GM12872 (cell line): ENCODE results near the gene ICAM2.
A peak's percentile ranks its signal among the peaks of the same experiment; 100 is the strongest.

Experiments used
- TF ChIP-seq, protein P1 (sequence below): IDR thresholded peaks from 3 replicates; pipeline ENCODE4 v1.5.1; 2011; ENCODE audit warnings: low read depth, mild to moderate bottlenecking, low read length, moderate library complexity; ENCODE audit not compliant: insufficient read depth

The ICAM2 gene

DNA sequence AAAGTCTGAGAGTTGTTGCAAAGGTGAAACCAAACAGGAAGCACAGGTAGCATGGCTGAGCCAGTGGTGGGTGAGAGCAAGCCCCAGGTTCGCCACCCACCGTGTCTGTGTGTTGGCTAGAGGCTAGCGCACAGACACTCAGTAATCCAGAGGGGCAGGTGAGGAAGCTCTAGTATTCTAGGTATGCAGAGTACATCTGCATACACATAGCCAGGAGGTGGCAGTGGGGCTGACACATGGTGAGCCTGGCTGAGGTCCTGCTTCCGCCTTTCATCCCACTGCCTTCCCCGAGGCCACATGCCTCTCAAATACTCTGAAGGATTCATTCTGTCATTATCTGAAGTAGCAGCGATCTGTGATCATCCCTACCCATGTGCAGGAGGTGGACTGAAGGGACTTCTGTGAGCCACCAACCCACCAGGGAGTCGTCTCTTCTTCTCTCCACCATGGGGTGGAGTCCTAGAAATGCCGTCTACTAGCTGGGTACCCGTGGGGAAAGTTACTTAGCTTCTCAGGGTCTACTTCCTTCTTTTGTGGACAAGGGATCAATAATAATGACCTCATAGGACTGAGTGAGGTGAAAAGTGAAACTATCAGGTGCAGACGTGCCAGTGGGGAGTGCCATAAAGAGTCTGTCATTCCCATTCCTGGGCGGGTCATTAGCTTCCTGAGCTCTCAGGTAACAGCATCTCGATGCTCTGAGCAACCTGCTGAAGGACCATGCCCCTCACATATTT, 36.0 kb upstream of the ICAM2 start:
- TF ChIP-seq, protein P1, sequence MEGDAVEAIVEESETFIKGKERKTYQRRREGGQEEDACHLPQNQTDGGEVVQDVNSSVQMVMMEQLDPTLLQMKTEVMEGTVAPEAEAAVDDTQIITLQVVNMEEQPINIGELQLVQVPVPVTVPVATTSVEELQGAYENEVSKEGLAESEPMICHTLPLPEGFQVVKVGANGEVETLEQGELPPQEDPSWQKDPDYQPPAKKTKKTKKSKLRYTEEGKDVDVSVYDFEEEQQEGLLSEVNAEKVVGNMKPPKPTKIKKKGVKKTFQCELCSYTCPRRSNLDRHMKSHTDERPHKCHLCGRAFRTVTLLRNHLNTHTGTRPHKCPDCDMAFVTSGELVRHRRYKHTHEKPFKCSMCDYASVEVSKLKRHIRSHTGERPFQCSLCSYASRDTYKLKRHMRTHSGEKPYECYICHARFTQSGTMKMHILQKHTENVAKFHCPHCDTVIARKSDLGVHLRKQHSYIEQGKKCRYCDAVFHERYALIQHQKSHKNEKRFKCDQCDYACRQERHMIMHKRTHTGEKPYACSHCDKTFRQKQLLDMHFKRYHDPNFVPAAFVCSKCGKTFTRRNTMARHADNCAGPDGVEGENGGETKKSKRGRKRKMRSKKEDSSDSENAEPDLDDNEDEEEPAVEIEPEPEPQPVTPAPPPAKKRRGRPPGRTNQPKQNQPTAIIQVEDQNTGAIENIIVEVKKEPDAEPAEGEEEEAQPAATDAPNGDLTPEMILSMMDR, result 0 out of 3 replicates have a peak, but pooled peaks have one; percentile 6

DNA sequence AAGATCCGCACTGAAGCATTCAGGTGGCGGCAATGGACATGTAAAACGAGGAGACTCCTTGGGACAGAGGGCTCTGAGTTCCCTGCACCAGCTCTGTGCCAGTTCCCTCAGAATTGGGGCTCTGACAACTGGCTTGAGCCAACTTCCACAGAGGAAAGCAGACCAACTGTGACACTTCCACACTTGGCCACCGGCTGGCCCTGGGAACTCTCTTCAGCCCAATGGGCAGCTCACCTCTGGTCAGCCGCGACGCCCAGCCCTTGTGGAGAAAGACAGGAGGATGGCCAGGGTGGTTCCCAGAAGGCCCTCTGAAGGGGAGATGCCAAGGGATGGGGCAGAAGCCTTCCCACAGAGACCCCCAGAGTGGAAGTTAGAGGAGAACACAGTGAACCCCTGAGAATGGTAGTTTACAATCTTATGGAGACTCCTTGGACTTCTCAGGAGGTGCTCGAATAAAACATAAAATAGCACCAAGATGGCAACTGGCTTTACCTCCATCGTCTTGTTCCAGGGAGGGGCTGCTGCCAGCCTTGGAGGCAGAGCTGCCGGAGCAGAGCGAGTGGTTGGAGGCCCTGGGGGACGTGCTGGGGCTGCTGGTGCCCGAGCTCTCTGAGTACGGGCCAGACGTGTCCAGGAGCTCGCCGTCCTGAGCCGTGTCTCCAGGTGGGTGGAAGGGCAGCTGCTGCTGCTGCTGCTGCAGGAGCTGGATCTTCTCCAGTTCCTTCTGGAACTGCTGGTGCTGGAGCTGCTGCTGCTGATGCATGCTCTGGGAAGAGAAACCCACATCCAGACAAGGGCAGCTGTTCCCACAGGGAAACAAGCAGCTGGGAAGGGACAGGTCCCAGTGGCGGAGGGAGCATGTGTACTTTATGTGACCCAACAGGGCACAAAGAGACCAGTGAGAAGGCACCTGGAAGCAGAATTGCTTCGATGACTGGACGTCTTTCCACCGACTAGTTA, 35.0 kb upstream of the ICAM2 start:
- TF ChIP-seq, protein P1, result 0 out of 3 replicates have a peak, but pooled peaks have one; percentile 8

DNA sequence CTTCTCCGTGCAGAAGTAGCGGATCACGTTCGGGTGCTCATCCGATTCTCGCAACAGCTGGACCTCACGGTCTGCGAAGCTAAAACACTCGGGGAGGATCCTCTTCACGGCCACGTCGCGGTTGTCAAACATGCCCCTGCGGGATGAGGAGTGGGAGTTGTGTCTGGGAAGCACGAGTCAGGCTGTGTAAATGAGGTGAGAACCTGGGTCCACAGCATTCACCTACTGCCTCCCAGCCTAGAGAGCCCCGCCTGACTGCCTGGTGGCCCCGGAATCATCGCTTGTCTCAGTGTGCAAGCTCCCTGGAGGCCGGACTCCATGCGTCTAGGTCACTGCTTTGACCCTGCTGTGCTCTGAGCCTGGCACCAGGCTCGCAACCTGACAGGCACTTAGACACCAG, 33.9 kb upstream of the ICAM2 start:
- TF ChIP-seq, protein P1, result no peak

DNA sequence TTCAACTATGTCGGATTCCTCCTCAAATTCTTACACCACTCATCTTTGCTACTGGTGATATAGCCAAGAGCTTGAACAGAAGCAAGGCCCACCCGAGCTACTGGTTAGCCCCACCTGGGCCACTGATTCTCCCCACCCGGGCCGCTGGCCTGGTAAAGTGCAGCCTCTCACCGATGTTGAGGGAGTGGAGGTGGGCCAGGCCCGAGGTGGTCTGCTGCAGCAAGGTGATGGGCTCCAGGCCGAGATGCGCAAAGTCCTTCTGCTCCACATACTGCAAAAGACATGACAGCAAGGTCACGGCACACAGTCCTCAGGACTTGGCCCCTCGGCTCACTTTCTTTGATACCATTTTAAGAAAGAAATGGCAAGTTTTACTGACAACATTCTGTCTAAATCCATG, 32.7 kb upstream of the ICAM2 start:
- TF ChIP-seq, protein P1, result no peak

DNA sequence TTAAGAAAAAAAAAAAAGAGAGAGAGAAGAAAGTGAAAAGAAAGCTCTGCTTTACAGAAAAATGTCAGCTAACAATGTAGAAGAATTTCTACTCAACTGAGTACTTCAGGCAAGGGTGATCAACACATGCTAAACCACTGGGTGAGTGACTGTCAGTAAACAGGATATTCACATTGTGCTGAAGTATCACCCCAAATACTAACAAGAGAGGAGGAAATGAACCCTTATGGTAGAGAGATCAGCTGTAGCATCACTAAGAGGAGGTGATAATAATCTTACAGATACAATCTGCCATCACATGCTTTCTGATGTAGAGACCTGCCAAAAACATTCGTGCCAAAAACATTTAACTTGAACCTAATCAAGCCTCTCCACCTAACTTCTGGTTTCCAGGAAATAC, 30.7 kb upstream of the ICAM2 start:
- TF ChIP-seq, protein P1, result no peak

DNA sequence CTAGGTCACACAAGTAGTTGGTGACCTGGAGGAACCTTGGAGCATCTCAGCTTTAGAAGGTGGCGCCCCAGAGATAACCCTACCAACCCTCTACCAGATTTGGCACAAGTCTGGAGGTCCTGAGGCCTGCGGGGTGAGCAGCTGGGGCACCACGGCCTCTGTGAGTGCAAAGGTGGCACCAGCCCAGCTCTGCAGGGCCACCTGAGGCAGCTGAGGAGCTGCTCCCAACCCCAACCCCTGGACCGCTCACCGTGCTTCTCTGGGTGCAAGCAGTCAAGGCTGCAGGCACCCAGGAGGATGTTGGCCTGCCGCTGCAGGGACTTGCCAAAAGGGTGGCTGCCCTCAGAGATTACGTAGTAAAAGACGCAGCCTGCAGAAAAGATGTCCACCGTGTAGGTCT, 28.4 kb upstream of the ICAM2 start:
- TF ChIP-seq, protein P1, result no peak

DNA sequence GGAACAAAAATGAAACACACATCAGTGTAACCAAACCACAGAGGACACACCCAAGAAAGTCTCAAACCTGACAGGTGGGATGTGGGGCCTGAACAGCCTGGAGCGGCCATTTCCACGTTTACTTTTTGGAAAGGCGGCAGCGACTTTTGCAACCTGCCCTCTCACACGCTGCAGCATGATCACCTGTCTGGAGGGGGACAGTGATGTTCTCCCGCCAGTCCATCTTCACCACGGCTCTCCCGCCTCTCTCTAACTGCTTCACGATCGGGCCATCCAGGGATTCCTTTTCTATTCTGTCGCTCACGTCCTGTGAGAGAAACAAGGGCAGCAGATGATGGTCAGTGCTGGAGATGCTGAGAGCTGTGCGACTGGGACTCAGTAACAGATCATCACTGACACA, 24.7 kb upstream of the ICAM2 start:
- TF ChIP-seq, protein P1, result no peak
